HEK293T (cell line): ENCODE results near the gene AMER2.

Source experiments
- CTCF ChIA-PET: fragments of 350-600 bp; formaldehyde crosslinking; extraction: SDS; loops from one replicate; lab custom pipeline; 2021; ENCODE audit warnings: antibody characterized with exemption, inconsistent platforms; lab: Yijun Ruan, JAX
- POLR2A ChIA-PET: fragments of 350-600 bp; formaldehyde crosslinking; extraction: SDS; loops from one replicate; lab custom pipeline; 2020; ENCODE audit warnings: antibody characterized with exemption, inconsistent platforms; lab: Yijun Ruan, JAX
- DNase-seq: peaks from one replicate; pipeline ENCODE4 v3.0.0; 2012; ENCODE audit warnings: mixed read lengths; ENCODE audit errors: extremely low spot score
- ARNT ChIP-seq: fragments of 450-650 bp; IDR thresholded peaks from 2 replicates; pipeline ENCODE4 v1.6.1; 2017; ENCODE audit warnings: mild to moderate bottlenecking
- BHLHE40 ChIP-seq: fragments of 450-650 bp; IDR thresholded peaks from 2 replicates; pipeline ENCODE4 v1.6.1; 2016; ENCODE audit warnings: mild to moderate bottlenecking, moderate library complexity, borderline replicate concordance
- FOXA1 ChIP-seq: fragments of 450-650 bp; IDR thresholded peaks from 2 replicates; pipeline ENCODE4 v1.6.1; 2016; ENCODE audit warnings: mild to moderate bottlenecking
- FOXK2 ChIP-seq: fragments of 450-650 bp; IDR thresholded peaks from 2 replicates; pipeline ENCODE4 v1.6.1; 2016; ENCODE audit warnings: mild to moderate bottlenecking
- FOXM1 ChIP-seq: fragments of 450-650 bp; IDR thresholded peaks from 2 replicates; pipeline ENCODE4 v1.6.1; 2017; ENCODE audit warnings: mild to moderate bottlenecking, borderline replicate concordance
- L3MBTL2 ChIP-seq: fragments of 450-650 bp; conservative IDR thresholded peaks from 2 replicates; pipeline ENCODE4 v1.6.1; 2016; ENCODE audit warnings: mild to moderate bottlenecking
- LEF1 ChIP-seq: fragments of 450-650 bp; IDR thresholded peaks from 2 replicates; pipeline ENCODE4 v1.6.1; 2017; ENCODE audit warnings: mild to moderate bottlenecking, borderline replicate concordance
- NFRKB ChIP-seq: fragments of 450-650 bp; IDR thresholded peaks from 2 replicates; pipeline ENCODE4 v1.6.1; 2016; ENCODE audit warnings: mild to moderate bottlenecking, moderate library complexity
- SP1 ChIP-seq: fragments of 450-650 bp; IDR thresholded peaks from 2 replicates; pipeline ENCODE4 v1.6.1; 2017
- TARDBP ChIP-seq: fragments of 450-650 bp; IDR thresholded peaks from 2 replicates; pipeline ENCODE4 v1.6.1; 2016
- ZNF384 ChIP-seq: fragments of 450-650 bp; IDR thresholded peaks from 2 replicates; pipeline ENCODE4 v1.6.1; 2016

The AMER2 gene

DNA sequence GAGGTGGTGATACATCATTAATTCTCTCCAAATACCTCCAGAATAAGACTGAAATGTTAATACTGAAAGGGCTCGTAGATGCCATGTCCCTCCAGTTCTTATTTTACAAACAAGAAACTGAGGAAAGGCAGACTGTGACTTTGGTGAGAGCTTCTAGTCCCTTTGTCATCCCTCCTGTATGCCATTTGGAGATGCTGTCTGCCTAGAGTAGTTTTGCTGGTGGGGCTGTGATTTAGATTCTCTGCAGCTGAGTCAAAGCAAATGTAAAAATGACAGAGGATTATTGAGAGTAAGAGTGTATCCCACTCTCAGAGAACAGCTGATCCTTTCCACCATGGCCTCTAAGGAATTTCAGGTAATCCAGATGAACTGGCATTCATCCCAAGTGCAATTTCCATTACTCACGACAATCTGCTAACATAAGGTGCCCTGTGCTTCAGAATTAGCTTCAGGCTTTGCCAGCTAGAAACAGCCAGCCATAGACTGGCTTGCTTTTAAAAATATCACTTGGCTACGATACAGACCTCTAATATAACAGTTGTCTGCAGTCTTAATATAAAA is 59.3 kb downstream of the AMER2 start:
- POLR2A ChIA-PET = no interaction called here
- CTCF ChIA-PET = interaction anchor here (0.8 kb wide), 1 partner anchor 27 kb away, joined by 3 read pairs; no protein-coding TSS in a partner anchor
- TF ChIP-seq LEF1 (no peak), FOXA1 (no peak), SP1 (no peak), TARDBP (no peak), NFRKB (no peak), BHLHE40 (no peak), FOXM1 (no peak), ARNT (no peak), ZNF384 (no peak), FOXK2 (no peak), L3MBTL2 (no peak)
- DNase-seq = no peak
